HG03280 (cell line): Measurements from ENCODE around the gene CDIPT.

Experiments used
- ATAC-seq: cut with Tn5 transposase; IDR thresholded peaks from one replicate; pipeline ENCODE4 v1.9.1; 2021; ENCODE audit warnings: mild to moderate bottlenecking, moderate library complexity; ENCODE audit not compliant: unreplicated experiment

Gene CDIPT

DNA sequence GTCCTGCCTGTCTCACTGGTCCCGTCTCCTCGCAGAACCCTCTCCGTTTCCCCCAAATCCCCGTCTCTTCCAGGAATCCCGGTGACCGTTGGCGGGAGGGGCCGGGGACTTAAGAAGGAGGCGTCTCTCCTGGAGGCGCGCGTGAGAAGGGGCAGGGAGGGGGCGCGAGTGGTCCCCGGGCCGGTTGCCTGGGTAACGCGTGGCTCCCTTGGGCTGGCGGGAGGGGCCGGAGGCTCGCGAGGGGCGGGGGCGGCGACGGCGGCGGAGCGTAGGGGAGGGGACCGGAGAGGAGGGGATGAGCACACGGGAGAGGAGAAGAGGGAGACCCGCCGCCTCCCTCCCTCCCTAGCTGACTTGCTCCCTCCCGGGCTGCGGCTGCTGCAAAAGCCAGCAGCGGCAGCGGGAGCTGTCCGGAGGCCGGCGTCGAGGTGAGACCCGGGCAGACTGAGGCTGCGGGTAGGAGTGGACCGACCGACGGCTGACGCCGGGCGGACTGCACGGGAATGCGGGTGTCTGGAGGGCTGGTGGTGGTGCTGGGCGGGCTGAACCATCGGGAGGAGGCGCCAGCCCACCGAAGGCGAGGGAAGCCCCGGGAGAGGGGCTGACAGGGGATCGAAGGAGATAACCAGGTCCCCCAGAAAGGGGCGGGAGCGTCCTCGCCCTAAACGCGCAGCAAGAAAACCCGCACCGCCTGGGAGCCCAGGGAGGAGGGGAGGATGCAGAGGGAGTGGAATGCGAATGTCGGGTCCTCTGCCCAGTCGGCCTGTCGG, 50.9 kb downstream of the CDIPT start, which contains the start of gene PRRT2:
PRRT2 (plus strand) TSS at position 298 of the 770 bp plus-strand sequence. CDS start 862 bp downstream, outside the sequence.
- ATAC-seq: no peak

DNA sequence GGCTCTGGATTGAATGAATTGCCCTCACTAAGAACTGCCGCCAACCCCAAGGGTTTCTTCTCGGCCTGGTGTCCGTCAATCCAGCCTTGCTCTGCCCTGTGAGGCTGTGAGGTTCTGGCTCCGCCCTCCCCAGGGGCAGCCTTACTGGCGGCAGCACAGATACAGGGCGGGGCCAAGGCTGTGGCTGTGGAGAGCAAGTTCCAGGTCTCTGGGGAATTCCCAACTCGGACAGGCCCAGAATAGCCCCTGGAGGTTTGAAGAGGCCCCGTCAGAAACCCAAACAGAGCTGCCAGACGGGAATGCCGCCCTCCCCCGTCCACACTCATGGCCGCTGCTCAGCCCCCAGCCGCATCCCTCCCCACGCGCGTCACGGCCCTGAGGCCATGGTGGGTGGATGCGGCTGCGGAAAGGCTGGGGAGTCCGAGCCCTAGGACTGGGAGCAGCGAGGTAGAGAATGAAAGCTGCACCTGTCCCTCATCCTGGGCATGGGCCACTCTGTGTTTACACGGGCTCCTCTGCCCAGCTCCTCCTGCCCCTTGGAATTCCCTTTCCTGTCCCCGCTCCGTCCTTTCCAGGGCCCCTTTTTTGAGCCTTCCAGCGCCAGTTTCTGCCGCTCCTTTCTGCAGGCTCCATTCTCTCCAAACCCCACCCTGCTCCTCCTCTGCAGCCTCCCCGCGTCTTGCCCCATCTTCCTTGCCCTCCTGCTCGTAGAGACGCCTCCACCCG, 51.7 kb downstream of the CDIPT start:
- peak; percentile 32 for ATAC-seq

DNA sequence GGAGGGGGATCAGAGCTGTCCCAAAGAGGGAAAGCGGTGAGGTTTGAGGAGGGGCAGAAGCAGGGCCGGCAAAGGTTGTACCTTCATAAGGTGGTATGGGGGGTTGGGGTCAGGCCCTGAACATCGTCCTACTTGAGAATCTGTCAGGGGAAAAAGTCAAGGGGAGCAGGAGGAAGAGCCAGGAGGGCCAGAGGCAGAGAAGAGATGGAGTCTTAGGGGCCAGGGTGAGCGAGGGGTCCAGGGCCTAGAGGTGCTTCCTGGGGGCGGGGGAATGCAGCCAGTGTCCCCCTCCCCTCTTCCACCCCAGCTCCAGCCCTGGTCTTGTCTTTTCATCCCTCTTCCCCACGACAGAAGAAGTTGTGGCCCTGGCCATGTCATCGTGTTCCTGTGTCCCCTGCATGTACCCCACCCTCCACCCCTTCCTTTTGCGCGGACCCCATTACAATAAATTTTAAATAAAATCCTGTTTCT, 52.3 kb downstream of the CDIPT start:
- no peak for ATAC-seq

DNA sequence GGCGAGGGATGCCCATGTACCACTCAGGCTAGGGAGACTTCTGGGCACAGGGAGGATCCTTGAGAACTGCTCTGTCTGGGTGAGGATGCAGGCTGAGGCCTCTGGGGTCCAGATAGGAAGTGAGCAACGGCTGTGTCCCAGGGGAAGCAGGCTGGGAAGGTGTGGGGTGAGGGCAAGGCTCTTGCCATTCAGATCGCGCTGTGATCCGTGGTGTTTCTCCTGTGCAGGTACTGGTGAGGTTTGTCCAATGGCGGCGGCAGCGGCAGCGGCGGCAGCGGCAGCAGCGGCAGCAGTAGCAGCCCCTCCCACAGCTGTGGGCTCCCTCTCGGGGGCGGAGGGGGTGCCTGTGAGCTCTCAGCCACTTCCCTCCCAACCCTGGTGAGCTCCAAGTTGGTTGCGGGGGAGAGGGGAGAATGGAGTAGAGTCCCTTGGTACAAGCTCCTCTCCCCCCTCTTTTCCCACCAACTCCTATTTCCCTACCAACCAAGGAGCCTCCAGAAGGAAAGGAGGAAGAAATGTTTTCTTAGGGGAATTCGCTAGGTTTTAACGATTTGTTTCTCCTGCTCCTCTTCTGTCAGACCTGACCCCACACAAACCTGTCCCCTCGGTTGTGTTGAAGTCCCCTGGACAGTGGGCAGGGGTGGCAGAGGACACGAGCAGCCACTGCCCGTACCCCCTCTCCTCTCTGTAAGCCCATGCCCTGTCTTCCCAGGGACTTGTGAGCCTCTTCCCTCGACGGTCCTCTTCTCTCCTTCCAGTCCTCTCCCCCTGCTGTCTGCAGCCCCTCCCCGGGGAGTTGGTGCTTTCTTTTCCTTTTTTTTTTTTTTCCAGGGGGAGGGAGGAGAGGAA, 53.0 kb downstream of the CDIPT start:
- no peak for ATAC-seq

DNA sequence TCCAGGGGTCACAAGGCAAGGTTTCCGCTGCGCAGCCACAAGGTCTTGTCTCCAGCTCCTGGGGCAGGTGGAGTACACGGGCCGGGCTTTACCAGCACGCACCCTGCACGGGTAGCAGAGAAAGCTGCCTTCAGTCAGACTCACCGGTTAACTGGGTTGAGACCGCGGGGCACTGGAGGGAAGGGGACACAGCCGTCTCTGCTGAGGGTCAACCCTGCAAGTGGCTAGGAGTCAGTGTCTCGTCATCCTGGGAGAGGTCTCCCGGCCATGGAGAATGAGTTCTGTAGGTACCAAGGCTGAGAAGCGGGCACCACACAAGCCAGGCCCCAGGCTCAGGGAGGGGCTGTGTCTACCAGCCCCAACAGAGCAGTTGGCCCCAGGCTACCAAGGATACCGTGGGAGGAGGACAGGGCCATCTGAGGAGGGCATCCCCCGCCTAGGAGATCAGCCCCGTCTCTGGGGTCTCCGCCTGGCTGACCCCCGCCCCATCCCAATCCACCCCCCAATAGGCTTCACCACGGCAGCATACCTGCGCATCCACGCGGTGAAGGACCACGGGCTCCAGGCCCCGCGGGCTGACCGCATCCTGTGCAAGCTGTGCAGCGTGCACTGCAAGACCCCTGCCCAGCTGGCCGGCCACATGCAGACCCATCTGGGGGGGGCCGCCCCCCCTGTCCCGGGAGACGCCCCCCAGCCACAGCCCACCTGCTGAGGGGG, 53.8 kb downstream of the CDIPT start:
- no peak for ATAC-seq
